Chondrocyte (in vitro differentiated cells): ENCODE data around the gene RFX7. TPM values are rescaled to one million over a fixed set of nuclear protein-coding genes. Genes with fewer than 3 reads are reported as not detected.

Experiments
- DNase-seq: peaks from one replicate; pipeline ENCODE4 v3.0.0; 2021; ENCODE audit warnings: mixed read lengths, low spot score
- H3K27ac Mint-ChIP-seq: one replicate; pipeline ENCODE4 v1.8.0; 2021; ENCODE audit warnings: mild to moderate bottlenecking, moderate library complexity, mixed read lengths; ENCODE audit not compliant: unreplicated experiment
- H3K27me3 Mint-ChIP-seq: 2 replicates; pipeline ENCODE4 v1.8.0; 2021; ENCODE audit warnings: low read depth, mixed read lengths
- H3K36me3 Mint-ChIP-seq: 2 replicates; pipeline ENCODE4 v1.8.0; 2021; ENCODE audit warnings: low read depth, mixed read lengths
- H3K4me1 Mint-ChIP-seq: 2 replicates; pipeline ENCODE4 v1.8.0; 2021; ENCODE audit warnings: low read depth, mild to moderate bottlenecking, mixed read lengths
- H3K4me3 Mint-ChIP-seq: one replicate; pipeline ENCODE4 v1.8.0; 2021; ENCODE audit warnings: mild to moderate bottlenecking, moderate library complexity, mixed read lengths; ENCODE audit not compliant: unreplicated experiment
- H3K9me3 Mint-ChIP-seq: 2 replicates; pipeline ENCODE4 v1.8.0; 2021; ENCODE audit warnings: low read depth, mixed read lengths
- total RNA-seq: library from RNA; stranded (reverse); gene quantifications from 3 replicates; pipeline ENCODE4 v1.2.1, GENCODE V29; 2021
- TF ChIP-seq, protein P1 (sequence below): fragments of 200-600 bp; sonication (generic); IDR thresholded peaks from 2 replicates; pipeline ENCODE4 v1.5.0; 2021; ENCODE audit warnings: antibody characterized with exemption, mild to moderate bottlenecking, moderate library complexity

The RFX7 gene
- total RNA-seq, 1 donor from 2014 or later: 17.8 TPM

DNA sequence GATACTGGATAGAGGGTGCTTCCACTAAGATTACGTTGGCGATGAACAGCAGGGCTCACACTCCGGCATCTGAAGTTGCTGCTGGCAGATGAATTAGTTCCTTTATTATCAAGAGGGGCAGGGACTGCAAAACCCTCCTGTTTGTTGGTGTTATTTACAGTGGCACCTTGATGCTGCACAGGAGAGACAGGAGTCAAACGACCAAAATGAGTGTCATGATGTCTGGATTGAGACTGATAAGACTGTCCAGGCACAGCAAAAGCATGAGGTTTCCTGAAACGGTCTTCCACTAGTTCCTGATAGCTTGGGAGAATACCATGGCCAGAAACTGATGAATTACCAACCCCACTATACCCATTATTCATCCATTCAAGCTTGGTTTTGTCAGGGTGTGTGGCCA lies 149.5 kb downstream of the RFX7 start:
- no peak overlapping the region for H3K4me3 Mint-ChIP-seq

DNA sequence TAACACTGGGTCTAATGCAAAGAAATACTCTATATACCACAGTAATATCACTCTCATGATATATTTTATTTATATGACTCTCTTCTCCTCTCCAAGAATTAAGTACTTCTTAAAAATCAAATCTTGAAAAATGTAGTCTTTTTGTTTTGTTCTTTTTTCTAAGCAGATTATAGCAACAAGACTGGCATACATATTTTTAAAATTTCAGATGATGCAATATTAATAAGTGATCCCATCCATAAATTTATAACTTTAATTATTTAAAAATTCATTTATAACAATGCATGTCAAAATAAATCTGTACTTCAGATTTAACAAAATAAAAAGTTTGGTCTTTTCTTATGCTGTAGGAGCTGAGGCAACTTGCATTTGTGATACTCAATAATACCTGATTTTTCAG lies 155.3 kb downstream of the RFX7 start:
- TF ChIP-seq, protein P1, sequence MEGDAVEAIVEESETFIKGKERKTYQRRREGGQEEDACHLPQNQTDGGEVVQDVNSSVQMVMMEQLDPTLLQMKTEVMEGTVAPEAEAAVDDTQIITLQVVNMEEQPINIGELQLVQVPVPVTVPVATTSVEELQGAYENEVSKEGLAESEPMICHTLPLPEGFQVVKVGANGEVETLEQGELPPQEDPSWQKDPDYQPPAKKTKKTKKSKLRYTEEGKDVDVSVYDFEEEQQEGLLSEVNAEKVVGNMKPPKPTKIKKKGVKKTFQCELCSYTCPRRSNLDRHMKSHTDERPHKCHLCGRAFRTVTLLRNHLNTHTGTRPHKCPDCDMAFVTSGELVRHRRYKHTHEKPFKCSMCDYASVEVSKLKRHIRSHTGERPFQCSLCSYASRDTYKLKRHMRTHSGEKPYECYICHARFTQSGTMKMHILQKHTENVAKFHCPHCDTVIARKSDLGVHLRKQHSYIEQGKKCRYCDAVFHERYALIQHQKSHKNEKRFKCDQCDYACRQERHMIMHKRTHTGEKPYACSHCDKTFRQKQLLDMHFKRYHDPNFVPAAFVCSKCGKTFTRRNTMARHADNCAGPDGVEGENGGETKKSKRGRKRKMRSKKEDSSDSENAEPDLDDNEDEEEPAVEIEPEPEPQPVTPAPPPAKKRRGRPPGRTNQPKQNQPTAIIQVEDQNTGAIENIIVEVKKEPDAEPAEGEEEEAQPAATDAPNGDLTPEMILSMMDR: no peak
- Mint-ChIP-seq H3K9me3 (no peaks in the 10 kb centered on the region), H3K27ac (no peak overlapping the region), H3K4me3 (no peak overlapping the region), H3K36me3 (peaks cover 4% of the 10 kb centered on the region), H3K4me1 (no peaks in the 10 kb centered on the region), H3K27me3 (no peaks in the 10 kb centered on the region)
- no peak for DNase-seq

More for the DNA sequence above, 149.5 kb downstream of the RFX7 start:
- DNase-seq: no peak
- no peaks in the 10 kb centered on the region for H3K27me3 Mint-ChIP-seq
- peaks cover 37% of the 10 kb centered on the region for H3K36me3 Mint-ChIP-seq
- H3K4me1 Mint-ChIP-seq: no peaks in the 10 kb centered on the region
- TF ChIP-seq, protein P1: no peak
- H3K9me3 Mint-ChIP-seq: no peaks in the 10 kb centered on the region
- H3K27ac Mint-ChIP-seq: no peak overlapping the region

DNA sequence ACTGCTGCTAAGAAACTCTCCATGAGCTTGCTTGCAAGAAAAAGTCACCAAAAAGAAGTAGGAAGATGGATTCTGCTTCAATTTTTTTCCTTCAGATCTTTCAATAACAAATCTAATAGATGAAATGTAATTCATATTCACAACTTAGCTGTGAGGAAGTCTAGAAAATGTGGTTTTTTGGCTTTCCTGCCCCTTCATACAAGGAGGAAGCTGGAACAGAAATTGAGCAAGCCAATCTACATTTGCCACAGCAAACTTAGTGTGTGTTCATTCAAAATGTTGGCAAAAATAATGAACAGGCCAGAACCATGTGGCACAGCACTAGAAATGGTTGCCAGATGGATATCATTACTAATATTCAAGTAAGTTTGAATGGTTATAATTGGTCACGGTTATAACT lies 157.1 kb downstream of the RFX7 start:
- Mint-ChIP-seq H3K27me3 (no peaks in the 10 kb centered on the region), H3K9me3 (no peaks in the 10 kb centered on the region), H3K4me3 (no peak overlapping the region), H3K27ac (no peak overlapping the region), H3K36me3 (no peaks in the 10 kb centered on the region), H3K4me1 (no peaks in the 10 kb centered on the region)
- DNase-seq: no peak
- TF ChIP-seq, protein P1: no peak

DNA sequence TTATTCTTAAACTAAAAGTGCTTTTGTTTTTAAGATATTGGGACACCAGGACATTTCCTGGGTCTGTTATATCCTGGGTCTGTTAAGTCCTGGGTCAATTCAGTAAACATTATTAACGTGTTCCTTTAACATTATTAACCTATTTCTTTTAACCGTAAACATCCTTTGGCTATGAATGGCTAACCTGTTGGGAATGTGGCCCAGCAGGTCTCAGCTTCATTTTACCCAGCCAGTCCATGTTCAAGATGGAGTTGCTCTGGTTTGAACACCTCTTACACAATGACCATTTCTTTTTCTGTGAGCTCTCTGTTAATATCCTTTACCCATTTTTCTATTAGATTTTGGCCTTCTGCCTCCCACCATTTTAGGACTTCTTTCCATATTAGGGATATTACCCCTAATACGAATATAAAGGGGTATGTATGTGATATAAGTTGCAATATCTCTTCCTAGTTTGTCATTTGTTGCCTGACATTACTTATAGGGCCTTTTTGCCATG lies 161.4 kb downstream of the RFX7 start:
- DNase-seq: no peak
- Mint-ChIP-seq H3K4me1 (no peaks in the 10 kb centered on the region), H3K27ac (no peak overlapping the region), H3K9me3 (peaks cover 4% of the 10 kb centered on the region), H3K36me3 (no peaks in the 10 kb centered on the region), H3K4me3 (no peak overlapping the region), H3K27me3 (no peaks in the 10 kb centered on the region)
- TF ChIP-seq, protein P1: no peak

DNA sequence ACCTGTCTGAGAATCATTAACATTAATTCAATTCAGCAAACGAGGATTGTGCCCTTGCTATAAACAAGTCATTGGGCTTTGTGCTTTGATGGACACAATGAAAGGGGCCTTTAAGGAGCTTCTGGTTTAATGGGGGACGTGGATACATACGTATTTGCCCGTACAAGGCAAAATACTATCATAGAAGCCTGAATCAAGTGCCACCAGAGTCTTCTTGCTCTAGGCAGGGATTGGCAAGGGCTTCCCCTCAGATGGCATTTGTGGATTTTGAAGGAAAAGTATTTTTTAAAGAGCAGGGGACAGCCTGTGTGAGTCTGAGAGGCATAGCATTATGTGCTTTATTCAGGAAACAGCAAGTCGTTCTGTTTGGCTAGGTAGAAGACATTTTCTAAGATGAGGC lies 166.6 kb downstream of the RFX7 start:
- no peak for DNase-seq
- TF ChIP-seq, protein P1: no peak
- peaks cover 4% of the 10 kb centered on the region for H3K9me3 Mint-ChIP-seq
- no peaks in the 10 kb centered on the region for H3K27me3 Mint-ChIP-seq
- H3K36me3 Mint-ChIP-seq: no peaks in the 10 kb centered on the region
- H3K4me3 Mint-ChIP-seq: no peak overlapping the region
- no peaks in the 10 kb centered on the region for H3K4me1 Mint-ChIP-seq
- no peak overlapping the region for H3K27ac Mint-ChIP-seq
